Sigmoid colon (tissue), 4 donors: ENCODE results near the gene MZB1.
"Not testable (repeated sequence)": the region's sequence is repeated elsewhere in the genome, so short reads cannot be mapped to it uniquely, and the experiment has no call there.

Experiments used
- POLR2A ChIP-seq, 2 donors: fragments of 450-650 bp; IDR thresholded peaks; one replicate each; pipeline ENCODE4 v1.6.1; 2016; ENCODE audit warnings: antibody characterized with exemption in 2 of 2, mild to moderate bottlenecking in 2 of 2, moderate library complexity in 2 of 2
- POLR2AphosphoS5 ChIP-seq, 4 donors: sonication (generic); formaldehyde crosslinking; IDR thresholded peaks; one replicate each; pipeline ENCODE4 v1.6.1; 2017; ENCODE audit warnings: antibody characterized with exemption in 4 of 4
- TF ChIP-seq, protein P1 (sequence below), 4 experiments: fragments of 450-650 bp in 3 of 4; fragments of 200-600 bp in 1 of 4; IDR thresholded peaks; one replicate each; pipeline ENCODE4 v1.5.1; 2016 to 2019; ENCODE audit warnings: antibody characterized with exemption in 4 of 4, mild to moderate bottlenecking in 3 of 4, moderate library complexity in 2 of 4

- TF ChIP-seq, protein P1, sequence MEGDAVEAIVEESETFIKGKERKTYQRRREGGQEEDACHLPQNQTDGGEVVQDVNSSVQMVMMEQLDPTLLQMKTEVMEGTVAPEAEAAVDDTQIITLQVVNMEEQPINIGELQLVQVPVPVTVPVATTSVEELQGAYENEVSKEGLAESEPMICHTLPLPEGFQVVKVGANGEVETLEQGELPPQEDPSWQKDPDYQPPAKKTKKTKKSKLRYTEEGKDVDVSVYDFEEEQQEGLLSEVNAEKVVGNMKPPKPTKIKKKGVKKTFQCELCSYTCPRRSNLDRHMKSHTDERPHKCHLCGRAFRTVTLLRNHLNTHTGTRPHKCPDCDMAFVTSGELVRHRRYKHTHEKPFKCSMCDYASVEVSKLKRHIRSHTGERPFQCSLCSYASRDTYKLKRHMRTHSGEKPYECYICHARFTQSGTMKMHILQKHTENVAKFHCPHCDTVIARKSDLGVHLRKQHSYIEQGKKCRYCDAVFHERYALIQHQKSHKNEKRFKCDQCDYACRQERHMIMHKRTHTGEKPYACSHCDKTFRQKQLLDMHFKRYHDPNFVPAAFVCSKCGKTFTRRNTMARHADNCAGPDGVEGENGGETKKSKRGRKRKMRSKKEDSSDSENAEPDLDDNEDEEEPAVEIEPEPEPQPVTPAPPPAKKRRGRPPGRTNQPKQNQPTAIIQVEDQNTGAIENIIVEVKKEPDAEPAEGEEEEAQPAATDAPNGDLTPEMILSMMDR (IDR thresholded peaks at IDR 0.05): not testable (repeated sequence)
- not testable (repeated sequence) for TF ChIP-seq POLR2A, POLR2AphosphoS5 (IDR thresholded peaks at IDR 0.05)
Measured at GRCh38 chr5:139386956-139387355, 2.8 kb downstream of the MZB1 start.
